HL-60/S4 treated with retinoic acid at 250 ng/mL for 4 days and 3 days (cell line): ENCODE results near the gene GPR84.

ENCODE experiments used
- in situ Hi-C: fragments of 300-500 bp; cut with MboI; formaldehyde crosslinking; loops from 2 replicates; pipeline ENCODE4 v1.7.0; 2022; ENCODE audit warnings: low sequenced_read_pairs

Gene GPR84

DNA sequence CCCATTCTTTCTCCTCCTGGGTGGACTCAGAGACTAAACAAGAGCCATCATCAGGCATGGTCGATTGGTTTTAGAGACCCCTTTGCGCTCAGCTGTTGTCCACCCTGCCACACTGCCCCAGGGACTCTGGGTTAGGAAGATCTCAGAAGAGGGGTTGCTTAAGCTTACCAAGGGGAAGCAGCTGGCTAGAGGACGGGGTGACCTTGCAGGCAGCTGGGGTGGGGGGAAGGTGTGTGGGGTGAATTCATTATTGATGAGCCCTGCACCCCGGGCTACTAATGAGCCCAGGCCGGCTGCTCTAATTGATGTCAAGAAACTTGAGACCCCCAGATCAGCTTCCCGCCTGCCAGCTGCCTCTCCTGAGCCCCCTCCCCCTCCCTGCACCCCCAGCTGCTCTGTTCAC, 28.9 kb upstream of the GPR84 start:
- in situ Hi-C loops = loop anchor here (25.0 kb wide), 1 partner anchor 406 kb away; the partner anchor contains the start of gene HOXC10

GRCh38 chr12:54392485-54393206, 28.4 kb upstream of the GPR84 start:
- in situ Hi-C loops = loop anchor here (25.0 kb wide), 1 partner anchor 405 kb away; the partner anchor contains the start of gene HOXC10

DNA sequence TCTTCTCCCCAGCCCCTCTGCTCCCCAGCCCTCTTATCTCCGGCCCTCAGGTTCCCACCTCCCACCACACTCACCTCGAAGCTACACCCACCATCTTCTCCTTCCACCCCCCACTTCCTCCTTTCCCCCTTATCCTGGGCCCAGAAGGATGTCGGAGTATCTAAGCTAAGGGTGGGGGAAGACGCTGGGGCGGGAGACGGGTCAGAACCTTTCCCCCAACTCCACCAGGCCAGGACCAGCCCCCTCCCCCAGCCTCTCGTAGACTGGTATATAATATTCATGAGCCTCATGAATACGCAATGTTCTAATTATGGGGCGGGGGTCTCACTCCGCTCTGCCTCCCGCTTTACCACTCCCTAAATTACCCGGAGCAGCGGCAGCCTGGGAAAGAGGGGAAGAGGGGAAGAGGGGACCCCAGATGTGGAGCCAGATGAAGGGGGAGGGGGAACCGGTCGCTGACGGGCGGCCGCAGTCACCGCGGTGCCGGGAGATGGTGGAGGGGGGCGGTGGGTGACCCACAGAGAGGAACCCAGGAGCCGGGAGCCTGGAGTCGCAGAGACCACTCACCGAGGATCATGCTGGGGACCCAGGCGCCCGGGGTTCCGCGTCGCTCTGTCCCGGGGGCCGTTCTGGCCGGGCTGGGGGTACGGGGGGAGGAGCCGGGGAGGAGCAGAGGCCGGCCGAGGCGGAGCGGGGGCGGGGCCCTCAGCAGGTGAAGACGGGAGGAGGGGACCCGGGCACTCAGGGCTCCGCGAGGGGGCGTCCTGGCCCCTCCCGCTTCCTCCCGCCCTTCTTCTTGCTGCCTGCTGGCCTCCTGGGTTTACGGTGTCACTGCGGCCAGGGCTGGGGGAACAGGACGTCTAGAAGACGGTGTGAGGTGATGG, 26.6 kb upstream of the GPR84 start:
- in situ Hi-C loops = loop anchor here (25.0 kb wide), 1 partner anchor 404 kb away; the partner anchor contains the start of gene HOXC10

GRCh38 chr12:54390176-54390667, 25.9 kb upstream of the GPR84 start:
- in situ Hi-C loops = loop anchor here (25.0 kb wide), 1 partner anchor 403 kb away; the partner anchor contains the start of gene HOXC10

DNA sequence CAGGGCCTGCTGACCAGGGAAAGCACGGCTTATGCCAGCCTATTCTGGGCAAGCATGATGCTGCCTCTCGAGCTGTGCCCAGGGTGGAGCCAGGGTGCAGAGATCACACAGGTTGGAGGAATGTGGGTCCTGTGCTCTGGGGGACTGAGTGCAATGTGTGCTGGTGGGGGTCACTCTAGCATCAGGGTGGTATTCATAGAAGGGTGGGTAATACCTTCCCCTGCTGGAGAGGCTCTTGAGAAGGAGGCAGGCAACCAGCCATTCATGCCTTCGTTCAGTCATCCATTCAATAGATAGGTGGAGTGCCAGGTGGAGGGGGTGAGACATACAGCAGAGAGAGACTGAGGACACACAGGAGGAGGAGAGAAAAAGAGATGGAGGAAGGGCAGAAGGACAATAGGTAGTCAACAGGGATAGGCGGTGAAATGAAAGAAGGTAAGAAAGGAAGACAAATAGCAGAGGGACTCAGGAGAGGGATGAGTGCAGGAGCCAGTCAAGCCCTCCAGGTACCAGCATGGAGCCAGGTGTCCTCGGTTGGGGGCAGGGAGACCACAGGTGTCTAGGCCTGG, 25.4 kb upstream of the GPR84 start:
- in situ Hi-C loops = loop anchor here (25.0 kb wide), 1 partner anchor 402 kb away; the partner anchor contains the start of gene HOXC10

DNA sequence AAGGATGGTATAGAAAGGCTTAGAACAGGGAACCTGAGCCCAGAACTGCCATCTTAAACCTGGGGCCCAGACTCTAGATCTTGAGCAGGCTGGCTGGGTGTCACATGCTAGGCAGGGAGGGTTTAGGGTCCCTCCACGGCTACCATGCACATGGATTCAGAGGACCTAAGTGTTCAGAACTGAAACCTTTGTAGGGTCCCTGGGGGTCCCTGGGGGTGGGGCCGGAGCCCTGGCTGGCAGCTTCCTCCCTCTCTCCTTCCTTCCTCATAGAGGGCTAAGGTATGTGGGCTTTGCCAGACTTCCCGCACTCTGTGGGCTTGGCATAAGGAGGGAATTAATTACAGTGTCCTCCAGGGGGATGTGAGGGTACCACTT, 24.8 kb upstream of the GPR84 start:
- in situ Hi-C loops = loop anchor here (25.0 kb wide), 1 partner anchor 402 kb away; the partner anchor contains the start of gene HOXC10

DNA sequence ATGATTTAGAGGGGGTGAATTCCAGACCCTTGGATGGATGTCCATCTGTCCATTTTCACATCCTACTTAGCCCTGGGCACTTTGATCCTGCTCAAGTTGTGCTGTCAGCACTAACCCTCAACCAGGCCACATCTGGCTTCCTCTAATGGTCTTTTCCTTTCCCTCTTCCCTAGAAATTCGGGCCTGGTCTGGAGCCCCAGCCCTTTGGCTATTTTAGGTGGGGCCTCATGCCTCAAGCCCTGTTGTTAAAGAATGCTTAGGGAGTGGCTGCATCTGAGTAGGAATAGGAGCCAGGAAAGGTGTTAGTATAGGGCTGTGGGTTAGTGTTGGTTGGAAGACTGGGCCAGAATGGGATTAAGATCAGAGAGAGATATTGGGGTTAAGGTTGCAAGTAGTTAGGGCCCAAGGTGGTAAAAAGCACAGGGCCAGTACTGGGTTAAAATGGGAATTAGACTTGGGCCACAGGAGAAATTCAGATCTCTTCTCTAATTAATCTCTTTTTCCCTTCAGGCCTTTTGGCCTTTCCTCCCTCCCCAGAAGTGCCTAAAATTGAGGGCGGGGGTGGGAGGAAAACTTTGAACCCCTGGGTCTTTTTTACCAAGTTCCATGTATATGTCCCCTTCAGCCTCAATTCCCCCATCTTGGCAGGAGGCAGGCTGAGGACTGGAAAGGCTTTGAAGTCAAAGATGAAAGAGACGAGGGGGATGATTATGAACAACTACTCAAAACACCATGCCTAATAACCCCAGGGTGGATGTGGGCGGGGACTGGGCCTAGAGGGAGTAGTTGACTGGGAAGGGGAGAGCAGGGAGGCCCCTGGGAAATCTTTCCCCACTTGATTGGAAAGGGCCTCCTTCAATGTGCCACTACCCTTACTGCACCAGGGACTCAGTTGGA, 24.2 kb upstream of the GPR84 start:
- in situ Hi-C loops = loop anchor here (25.0 kb wide), 1 partner anchor 401 kb away; the partner anchor contains the start of gene HOXC10

GRCh38 chr12:54387114-54387467, 22.8 kb upstream of the GPR84 start:
- in situ Hi-C loops = loop anchor here (25.0 kb wide), 1 partner anchor 400 kb away; the partner anchor contains the start of gene HOXC10

DNA sequence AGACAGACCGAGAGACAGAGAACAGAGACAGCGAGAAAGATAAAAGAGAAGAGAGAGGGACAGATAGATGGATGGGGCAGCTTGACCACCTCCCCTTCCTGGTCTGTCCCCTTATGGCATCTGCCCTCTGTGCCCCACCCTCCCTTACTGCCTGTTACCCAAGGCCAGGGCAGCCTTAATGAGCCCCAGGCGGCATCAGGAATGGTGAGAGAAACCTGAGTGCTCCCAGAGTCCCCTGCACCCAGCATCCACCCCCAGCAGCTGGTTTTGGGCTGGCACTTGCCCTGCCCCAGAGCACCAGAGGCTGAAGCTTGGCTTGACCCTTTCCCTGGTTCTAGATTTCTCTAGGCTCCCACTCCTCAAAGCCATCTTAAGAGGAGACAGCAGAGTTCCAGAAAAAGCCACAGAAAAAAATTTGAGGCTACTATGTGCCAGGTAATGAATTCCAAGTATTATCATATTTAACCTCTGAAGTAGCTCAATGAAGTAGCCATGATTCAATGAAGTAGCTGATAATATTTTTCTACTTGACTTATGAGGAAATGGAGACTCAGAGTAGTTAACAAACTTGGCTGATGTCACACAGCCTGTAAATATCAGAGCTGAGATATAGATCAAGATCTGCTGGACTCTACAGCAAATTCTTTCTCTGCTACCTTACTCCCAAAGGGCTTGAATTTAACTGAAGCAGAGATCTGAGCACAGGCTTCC, 22.3 kb upstream of the GPR84 start:
- in situ Hi-C loops = loop anchor here (25.0 kb wide), 1 partner anchor 399 kb away; the partner anchor contains the start of gene HOXC10

GRCh38 chr12:54385251-54385914, 21.1 kb upstream of the GPR84 start:
- in situ Hi-C loops = loop anchor here (25.0 kb wide), 1 partner anchor 398 kb away; the partner anchor contains the start of gene HOXC10

GRCh38 chr12:54384591-54385041, 20.3 kb upstream of the GPR84 start, which contains the start of gene ZNF385A:
TSS of gene ZNF385A (minus strand) at chr12:54384733. CDS start at chr12:54384514, 219 bp downstream.
- in situ Hi-C loops = loop anchor here (25.0 kb wide), 1 partner anchor 397 kb away; the partner anchor contains the start of gene HOXC10

DNA sequence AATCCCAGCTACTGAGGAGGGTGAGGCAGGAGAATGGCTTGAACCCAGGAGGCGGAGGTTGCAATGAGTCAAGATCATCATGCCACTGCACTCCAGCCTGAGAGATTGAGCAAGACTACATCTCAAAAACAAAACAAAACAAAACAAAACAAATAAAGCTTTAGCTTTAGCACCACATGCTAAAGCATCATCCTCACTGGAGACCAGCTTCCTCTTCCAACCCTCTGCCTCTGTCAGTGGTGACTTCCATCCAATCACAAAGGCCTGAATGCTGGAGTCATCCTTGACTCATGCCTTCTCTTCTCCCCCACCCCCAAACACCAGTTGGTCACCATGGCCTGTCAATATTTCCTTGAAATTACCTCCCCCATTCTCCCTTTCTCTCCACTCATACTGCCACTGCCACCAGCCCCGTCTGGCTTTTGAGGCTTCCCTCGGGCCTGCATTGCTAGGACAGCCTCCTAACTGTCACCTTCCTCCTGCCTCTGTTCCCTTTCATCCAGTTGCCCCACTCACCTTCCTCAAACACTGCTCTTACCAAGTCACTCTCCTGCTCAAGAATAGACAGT, 18.8 kb upstream of the GPR84 start:
- in situ Hi-C loops = loop anchor here (25.0 kb wide), 1 partner anchor 396 kb away; the partner anchor contains the start of gene HOXC10

DNA sequence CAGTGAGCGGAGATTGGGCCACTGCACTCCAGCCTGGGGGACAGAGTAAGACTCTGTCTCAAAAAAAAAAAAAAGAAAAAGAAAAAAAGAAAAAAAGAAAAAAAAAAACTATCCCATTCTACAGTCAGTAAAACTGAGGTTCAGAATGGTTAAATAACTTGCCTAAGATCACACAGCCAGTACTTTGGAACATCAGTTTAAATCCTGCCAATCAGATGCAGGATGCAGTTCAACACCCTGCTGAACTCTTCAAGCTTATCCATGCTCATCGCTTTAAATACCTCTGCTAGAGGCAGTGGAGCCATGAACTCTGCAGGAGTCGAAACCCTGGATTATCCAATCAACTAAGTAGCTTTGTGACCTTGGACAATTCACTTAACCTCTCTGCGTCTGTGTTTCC, 16.9 kb upstream of the GPR84 start:
- in situ Hi-C loops = loop anchor here (25.0 kb wide), 1 partner anchor 394 kb away; the partner anchor contains the start of gene HOXC10

GRCh38 chr12:54379398-54380201, 15.3 kb upstream of the GPR84 start:
- in situ Hi-C loops = loop anchor here (10.0 to 25.0 kb wide), 2 partner anchors 145 to 392 kb away; partner anchors contain the start of gene HOXC10

DNA sequence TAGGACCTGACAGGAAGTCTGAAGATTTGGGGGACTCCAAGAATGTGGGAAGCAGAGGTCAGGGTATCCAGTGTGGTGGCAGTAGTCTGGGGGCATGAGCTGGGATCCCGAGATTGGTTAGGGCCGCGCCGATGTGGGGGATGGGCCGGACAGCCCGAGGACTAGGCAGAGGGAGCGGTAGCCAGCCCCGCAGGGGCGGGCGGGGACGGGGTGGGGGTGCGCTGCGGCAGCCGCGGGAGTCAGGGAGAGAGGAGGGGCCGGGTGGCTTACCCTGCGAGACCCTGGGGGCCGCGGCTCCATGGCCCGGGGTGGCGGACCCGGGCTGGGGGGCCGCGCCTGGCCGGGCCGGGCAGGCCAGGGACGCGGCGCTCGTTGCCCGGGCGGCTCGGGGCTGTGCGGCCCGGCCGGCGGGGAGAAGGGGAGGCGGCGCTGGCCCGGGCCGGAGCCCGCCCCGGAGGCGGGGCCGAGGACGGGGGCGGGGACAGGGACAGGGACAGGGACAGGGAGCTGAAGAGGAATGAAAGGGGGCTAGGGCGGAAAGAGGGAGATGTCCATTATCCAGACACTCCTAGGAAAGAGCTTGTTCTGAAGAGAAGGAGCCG, 14.6 kb upstream of the GPR84 start:
- in situ Hi-C loops = loop anchor here (10.0 to 25.0 kb wide), 2 partner anchors 144 to 392 kb away; partner anchors contain the start of gene HOXC10

- in situ Hi-C loops = loop anchor here (10.0 to 25.0 kb wide), 2 partner anchors 143 to 391 kb away; partner anchors contain the start of gene HOXC10
Measured at GRCh38 chr12:54377797-54378515, 13.7 kb upstream of the GPR84 start.
